ENCODE data around the gene MOAP1. TPM values are rescaled to one million over a fixed set of nuclear protein-coding genes. Genes with fewer than 3 reads are reported as not detected.

Gene MOAP1
- total and polyA plus RNA-seq, 8 donors: 20.3 to 37.0 (median 33.3) TPM

GRCh38 chr14:93201155-93201704 is 16.5 kb upstream of the MOAP1 start:
- ATAC-seq: no peak
- H3K4me3 ChIP-seq: no peak overlapping the region
- no peaks in the 10 kb centered on the region for H3K36me3 ChIP-seq
- TF ChIP-seq CTCF (IDR thresholded peaks at IDR 0.05): no peak
- H3K27ac ChIP-seq: no peak overlapping the region
- no peaks in the 10 kb centered on the region for H3K9me3 ChIP-seq
- intact Hi-C loops (cut with DNase I): no loop called here
- H3K4me1 ChIP-seq: peaks cover 6 to 17% of the 10 kb centered on the region in 2 donors
- no peaks in the 10 kb centered on the region for H3K27me3 ChIP-seq
- no peak for DNase-seq

GRCh38 chr14:93200553-93200952 is 15.9 kb upstream of the MOAP1 start:
- Histone ChIP-seq H3K4me1 (peaks cover 0 to 10% of the 10 kb centered on the region in 2 donors), H3K27me3 (no peaks in the 10 kb centered on the region), H3K4me3 (no peak overlapping the region), H3K36me3 (no peaks in the 10 kb centered on the region), H3K27ac (no peak overlapping the region), H3K9me3 (no peaks in the 10 kb centered on the region)
- intact Hi-C loops (cut with DNase I): no loop called here
- no peak for TF ChIP-seq CTCF (IDR thresholded peaks at IDR 0.05)
- ATAC-seq (peak; percentile 91), DNase-seq (peak in 1 of 4 donors; percentile 50)

GRCh38 chr14:93199031-93199430 is 14.3 kb upstream of the MOAP1 start:
- intact Hi-C loops (cut with DNase I): no loop called here
- H3K36me3 ChIP-seq: no peaks in the 10 kb centered on the region
- H3K9me3 ChIP-seq: no peaks in the 10 kb centered on the region
- TF ChIP-seq CTCF (IDR thresholded peaks at IDR 0.05): no peak
- no peak for DNase-seq
- H3K4me1 ChIP-seq: no peaks in the 10 kb centered on the region
- ATAC-seq: no peak
- H3K4me3 ChIP-seq: no peak overlapping the region
- H3K27me3 ChIP-seq: no peaks in the 10 kb centered on the region
- H3K27ac ChIP-seq: no peak overlapping the region

GRCh38 chr14:93195316-93195999 is 10.8 kb upstream of the MOAP1 start:
- no peak overlapping the region for H3K4me3 ChIP-seq
- H3K36me3 ChIP-seq: peaks cover 0 to 8% of the 10 kb centered on the region in 2 donors
- no peaks in the 10 kb centered on the region for H3K9me3 ChIP-seq
- no peaks in the 10 kb centered on the region for H3K27me3 ChIP-seq
- H3K4me1 ChIP-seq: no peaks in the 10 kb centered on the region
- TF ChIP-seq CTCF (IDR thresholded peaks at IDR 0.05): no peak
- DNase-seq (no peak), ATAC-seq (peak; percentile 41)
- no peak overlapping the region for H3K27ac ChIP-seq
- intact Hi-C loops (cut with DNase I): no loop called here

GRCh38 chr14:93186956-93187355 is 2.3 kb upstream of the MOAP1 start:
- Histone ChIP-seq H3K36me3 (peaks cover 0 to 36% of the 10 kb centered on the region in 2 donors), H3K27me3 (no peaks in the 10 kb centered on the region), H3K4me1 (peaks cover 17 to 41% of the 10 kb centered on the region in 2 donors), H3K4me3 (peak overlapping the region in 1 of 2 donors; percentile 94), H3K27ac (no peak overlapping the region), H3K9me3 (no peaks in the 10 kb centered on the region)
- no peak for DNase-seq
- TF ChIP-seq CTCF (IDR thresholded peaks at IDR 0.05): no peak
- ATAC-seq: no peak
- intact Hi-C loops (cut with DNase I): no loop called here

Measured in left lung (tissue), 10 donors.